HUES6 (cell line): ENCODE data around the gene ZNRF3.
"Not testable (repeated sequence)": the region's sequence is repeated elsewhere in the genome, so short reads cannot be mapped to it uniquely, and the experiment has no call there.

Source experiments
- H3K27ac ChIP-seq: 2 replicates; pipeline ENCODE4 v1.7.0; 2013; ENCODE audit warnings: low read depth, mild to moderate bottlenecking, low read length, inconsistent platforms
- H3K27me3 ChIP-seq: 2 replicates; pipeline ENCODE4 v1.6.1; 2013; ENCODE audit warnings: low read length; ENCODE audit not compliant: control insufficient read depth, insufficient read depth
- H3K36me3 ChIP-seq: 2 replicates; pipeline ENCODE4 v1.6.1; 2013; ENCODE audit warnings: low read length; ENCODE audit not compliant: control insufficient read depth, insufficient read depth
- H3K4me1 ChIP-seq: 2 replicates; pipeline ENCODE4 v1.6.1; 2013; ENCODE audit warnings: low read length; ENCODE audit not compliant: control insufficient read depth, insufficient read depth
- H3K4me3 ChIP-seq: 2 replicates; pipeline ENCODE4 v1.5.1; 2013; ENCODE audit warnings: low read depth, low read length
- H3K9ac ChIP-seq: one replicate; pipeline ENCODE4 v1.6.1; 2013; ENCODE audit warnings: mild to moderate bottlenecking, low read length
- H3K9me3 ChIP-seq: 2 replicates; pipeline ENCODE4 v1.6.1; 2013; ENCODE audit warnings: low read depth, low read length; ENCODE audit not compliant: control insufficient read depth, insufficient read depth

ZNRF3 gene

DNA sequence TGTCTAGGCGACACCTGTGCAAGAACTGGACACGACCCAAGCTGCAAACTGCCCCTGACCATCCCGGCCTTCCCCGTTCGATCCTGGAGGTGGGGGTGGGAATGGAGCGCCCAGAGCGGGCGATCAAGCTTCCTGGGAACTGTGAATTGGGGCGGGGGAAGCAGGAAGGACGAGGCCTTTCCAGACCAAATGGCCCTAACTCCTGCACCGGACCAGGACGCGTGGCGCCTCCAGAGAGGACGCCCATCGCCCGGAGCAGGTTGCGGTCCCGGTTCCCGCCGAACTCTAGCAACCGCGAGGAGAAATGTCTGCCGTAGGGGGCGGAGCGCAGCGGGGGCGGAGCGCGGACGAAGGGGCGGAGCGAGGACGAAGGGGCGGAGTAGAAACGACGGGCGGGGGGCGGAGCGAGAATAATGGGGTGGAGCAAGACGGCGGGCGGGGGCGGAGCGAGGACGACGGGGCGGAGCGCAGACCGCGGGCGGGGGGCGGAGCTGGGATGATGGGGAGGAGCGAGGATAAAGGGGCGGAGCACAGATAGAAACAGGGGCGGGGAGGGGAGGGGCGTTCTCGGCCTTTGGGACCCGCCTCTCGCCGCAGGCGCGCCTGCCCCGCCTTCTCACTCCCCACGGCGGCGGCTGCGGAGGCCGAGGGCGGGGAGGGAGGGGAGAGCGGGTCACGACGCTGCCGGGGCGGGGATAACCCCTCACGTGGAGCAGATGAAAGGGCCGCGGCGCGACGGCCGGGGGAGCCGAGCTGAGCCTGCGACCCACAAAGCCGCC lies at the start of gene ZNRF3:
TSS of gene ZNRF3 (plus strand) at position 695 of the 779 bp plus-strand sequence. CDS start 195 bp downstream, outside the sequence.
- Histone ChIP-seq H3K4me1 (peaks cover 33% of the 10 kb centered on the region), H3K27ac (peak within 1 kb of the TSS; percentile 83), H3K9ac (peak within 1 kb of the TSS; percentile 86), H3K36me3 (no peaks in the 10 kb centered on the region), H3K4me3 (peak within 1 kb of the TSS; percentile 84), H3K9me3 (no peaks in the 10 kb centered on the region), H3K27me3 (no peaks in the 10 kb centered on the region)

DNA sequence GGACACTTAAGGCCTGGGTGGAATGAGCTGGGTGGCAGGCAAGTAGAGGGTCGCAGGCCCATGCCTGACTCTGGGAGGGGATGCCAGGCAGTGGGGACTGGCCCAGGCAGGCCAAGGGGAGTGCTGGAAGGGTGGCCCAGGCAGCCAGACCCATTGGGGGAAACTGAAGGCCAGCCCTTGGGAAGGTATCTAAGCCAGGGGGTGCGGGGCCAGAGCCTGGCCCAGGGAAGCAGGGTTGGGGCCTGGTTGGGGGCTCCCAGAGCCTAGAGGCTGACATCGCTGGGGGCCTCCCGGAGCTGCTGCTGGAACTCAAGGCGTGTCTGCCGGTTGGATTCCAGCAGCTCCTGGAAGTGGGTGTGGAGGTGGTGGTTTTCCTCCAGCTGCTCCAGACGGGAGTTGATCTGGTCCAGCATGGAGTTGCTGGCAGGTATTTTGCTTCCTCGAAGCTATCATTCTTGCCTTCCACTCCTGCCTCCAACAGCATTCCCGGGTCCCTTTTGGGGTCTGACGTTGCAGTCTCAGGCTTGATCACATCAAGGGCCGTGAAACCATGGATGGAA lies 47.7 kb upstream of the ZNRF3 start:
- no peak overlapping the region for H3K27ac ChIP-seq
- no peaks in the 10 kb centered on the region for H3K36me3 ChIP-seq
- H3K9me3 ChIP-seq: no peaks in the 10 kb centered on the region
- H3K4me1 ChIP-seq: no peaks in the 10 kb centered on the region; the same call in 1 of the 2 replicates
- no peaks in the 10 kb centered on the region for H3K27me3 ChIP-seq
- H3K9ac ChIP-seq: no peak overlapping the region
- no peak overlapping the region for H3K4me3 ChIP-seq

DNA sequence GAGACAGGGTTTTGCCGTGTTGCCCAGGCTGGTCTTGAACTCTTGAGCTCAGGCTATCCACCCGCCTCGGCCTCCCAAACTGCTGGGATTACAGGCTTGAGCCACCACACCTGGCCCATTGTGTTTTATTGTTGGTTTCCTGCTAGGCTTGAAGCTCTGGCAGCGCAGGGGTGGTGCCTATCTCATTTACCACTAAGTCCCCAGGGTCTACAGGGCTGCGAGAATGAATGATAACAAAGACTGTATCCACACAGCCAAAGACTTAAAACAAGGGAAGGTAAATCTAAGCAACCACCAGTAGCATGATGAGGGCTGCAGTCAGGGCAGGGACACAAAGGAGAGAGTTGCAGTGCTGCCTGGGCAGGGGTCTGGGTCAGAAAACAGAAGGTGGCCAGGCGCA lies 45.7 kb upstream of the ZNRF3 start:
- Histone ChIP-seq H3K27me3 (no peaks in the 10 kb centered on the region), H3K27ac (no peak overlapping the region), H3K4me1 (no peaks in the 10 kb centered on the region; the same call in 1 of the 2 replicates)

GRCh38 chr22:28838971-28839370 lies 44.4 kb upstream of the ZNRF3 start:
- no peaks in the 10 kb centered on the region for H3K36me3 ChIP-seq
- H3K9me3 ChIP-seq: no peaks in the 10 kb centered on the region
- H3K27ac ChIP-seq: no peak overlapping the region
- H3K4me3 ChIP-seq: no peak overlapping the region
- H3K9ac ChIP-seq: no peak overlapping the region
- no peaks in the 10 kb centered on the region; the same call in 1 of the 2 replicates for H3K4me1 ChIP-seq
- H3K27me3 ChIP-seq: no peaks in the 10 kb centered on the region

More for the DNA sequence above, 45.7 kb upstream of the ZNRF3 start:
- H3K9ac ChIP-seq: no peak overlapping the region
- H3K36me3 ChIP-seq: no peaks in the 10 kb centered on the region
- H3K9me3 ChIP-seq: no peaks in the 10 kb centered on the region
- H3K4me3 ChIP-seq: no peak overlapping the region

DNA sequence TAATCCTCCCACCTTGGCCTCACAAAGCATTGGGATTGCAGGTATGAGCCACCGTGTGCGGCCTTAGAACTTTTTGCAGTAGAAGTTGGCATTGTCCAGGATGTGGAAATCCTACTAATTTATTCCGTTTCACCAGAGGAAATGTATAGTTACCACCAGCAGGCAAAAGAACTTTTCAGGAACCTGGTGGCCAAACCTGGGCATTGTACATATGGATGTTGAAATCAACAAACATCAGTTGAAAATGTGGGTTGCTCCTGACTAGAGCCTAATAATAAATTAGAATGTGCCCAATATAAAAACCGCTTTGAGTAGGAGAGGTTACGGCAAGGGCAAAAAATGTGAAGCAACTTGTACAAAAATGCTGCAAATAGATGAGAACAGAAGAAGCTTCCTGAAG lies 42.3 kb upstream of the ZNRF3 start:
- Histone ChIP-seq H3K27ac (no peak overlapping the region), H3K9me3 (0 out of 2 replicates have a peak, but pooled peaks cover 2% of the 10 kb centered on the region), H3K4me3 (no peak overlapping the region), H3K36me3 (no peaks in the 10 kb centered on the region), H3K27me3 (no peaks in the 10 kb centered on the region), H3K4me1 (no peaks in the 10 kb centered on the region; the same call in 1 of the 2 replicates), H3K9ac (no peak overlapping the region)

GRCh38 chr22:28843633-28844032 lies 39.7 kb upstream of the ZNRF3 start:
- H3K4me3 ChIP-seq: no peak overlapping the region
- H3K9ac ChIP-seq: no peak overlapping the region
- no peaks in the 10 kb centered on the region for H3K36me3 ChIP-seq
- no peaks in the 10 kb centered on the region for H3K27me3 ChIP-seq
- H3K4me1 ChIP-seq: no peaks in the 10 kb centered on the region
- no peak overlapping the region for H3K27ac ChIP-seq
- peaks cover 18% of the 10 kb centered on the region; the same call in 1 of the 2 replicates for H3K9me3 ChIP-seq

- H3K9me3 ChIP-seq: peaks cover 18% of the 10 kb centered on the region; the same call in 1 of the 2 replicates
- not testable (repeated sequence) for H3K9ac ChIP-seq, H3K36me3 ChIP-seq, H3K4me1 ChIP-seq, H3K27me3 ChIP-seq, H3K27ac ChIP-seq, H3K4me3 ChIP-seq
Measured at GRCh38 chr22:28844277-28844676, 39.1 kb upstream of the ZNRF3 start.

GRCh38 chr22:28846994-28847393 lies 36.4 kb upstream of the ZNRF3 start:
- no peaks in the 10 kb centered on the region for H3K27me3 ChIP-seq
- H3K4me3 ChIP-seq: no peak overlapping the region
- H3K27ac ChIP-seq: no peak overlapping the region

GRCh38 chr22:28855355-28856094 lies 27.8 kb upstream of the ZNRF3 start:
- Histone ChIP-seq H3K36me3 (no peaks in the 10 kb centered on the region), H3K9me3 (no peaks in the 10 kb centered on the region), H3K4me1 (0 out of 2 replicates have a peak, but pooled peaks cover 5% of the 10 kb centered on the region), H3K27me3 (no peaks in the 10 kb centered on the region), H3K9ac (no peak overlapping the region), H3K4me3 (no peak overlapping the region), H3K27ac (no peak overlapping the region)

More at GRCh38 chr22:28846994-28847393, 36.4 kb upstream of the ZNRF3 start:
- no peaks in the 10 kb centered on the region for H3K4me1 ChIP-seq
- peaks cover 18% of the 10 kb centered on the region; the same call in 1 of the 2 replicates for H3K9me3 ChIP-seq
- H3K9ac ChIP-seq: no peak overlapping the region
- no peaks in the 10 kb centered on the region for H3K36me3 ChIP-seq

DNA sequence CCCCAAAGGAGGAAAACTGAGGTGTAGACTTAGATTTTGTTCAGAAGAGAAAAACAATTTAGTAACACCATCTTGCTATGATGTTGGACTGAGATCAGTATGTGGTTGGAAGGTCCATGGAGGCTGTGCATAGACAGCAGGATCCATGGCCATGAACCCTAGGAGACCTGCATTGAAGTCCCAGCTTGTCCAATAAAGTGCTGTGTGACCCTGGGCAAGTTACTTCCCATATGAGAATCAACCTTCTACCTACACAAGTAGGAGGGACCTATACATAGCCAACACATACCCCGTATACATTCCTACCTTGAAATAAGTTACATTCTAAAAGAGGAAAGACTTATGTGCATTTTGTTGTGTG lies 27.3 kb upstream of the ZNRF3 start:
- Histone ChIP-seq H3K9ac (no peak overlapping the region), H3K27me3 (no peaks in the 10 kb centered on the region), H3K4me1 (0 out of 2 replicates have a peak, but pooled peaks cover 5% of the 10 kb centered on the region), H3K9me3 (no peaks in the 10 kb centered on the region), H3K36me3 (no peaks in the 10 kb centered on the region), H3K4me3 (no peak overlapping the region), H3K27ac (no peak overlapping the region)

GRCh38 chr22:28857288-28857687 lies 26.1 kb upstream of the ZNRF3 start:
- no peak overlapping the region for H3K9ac ChIP-seq
- H3K27me3 ChIP-seq: no peaks in the 10 kb centered on the region
- no peaks in the 10 kb centered on the region for H3K9me3 ChIP-seq
- no peak overlapping the region for H3K4me3 ChIP-seq
- H3K36me3 ChIP-seq: no peaks in the 10 kb centered on the region
- 0 out of 2 replicates have a peak, but pooled peaks cover 5% of the 10 kb centered on the region for H3K4me1 ChIP-seq
- H3K27ac ChIP-seq: no peak overlapping the region
